Measurements from ENCODE around the gene RAB19. TPM values are rescaled to one million over a fixed set of nuclear protein-coding genes. Genes with fewer than 3 reads are reported as not detected.
"Not testable (repeated sequence)": the region's sequence is repeated elsewhere in the genome, so short reads cannot be mapped to it uniquely, and the experiment has no call there.

RAB19 gene
- total RNA-seq, 1 experiment from 2014 or later, result not detected

DNA sequence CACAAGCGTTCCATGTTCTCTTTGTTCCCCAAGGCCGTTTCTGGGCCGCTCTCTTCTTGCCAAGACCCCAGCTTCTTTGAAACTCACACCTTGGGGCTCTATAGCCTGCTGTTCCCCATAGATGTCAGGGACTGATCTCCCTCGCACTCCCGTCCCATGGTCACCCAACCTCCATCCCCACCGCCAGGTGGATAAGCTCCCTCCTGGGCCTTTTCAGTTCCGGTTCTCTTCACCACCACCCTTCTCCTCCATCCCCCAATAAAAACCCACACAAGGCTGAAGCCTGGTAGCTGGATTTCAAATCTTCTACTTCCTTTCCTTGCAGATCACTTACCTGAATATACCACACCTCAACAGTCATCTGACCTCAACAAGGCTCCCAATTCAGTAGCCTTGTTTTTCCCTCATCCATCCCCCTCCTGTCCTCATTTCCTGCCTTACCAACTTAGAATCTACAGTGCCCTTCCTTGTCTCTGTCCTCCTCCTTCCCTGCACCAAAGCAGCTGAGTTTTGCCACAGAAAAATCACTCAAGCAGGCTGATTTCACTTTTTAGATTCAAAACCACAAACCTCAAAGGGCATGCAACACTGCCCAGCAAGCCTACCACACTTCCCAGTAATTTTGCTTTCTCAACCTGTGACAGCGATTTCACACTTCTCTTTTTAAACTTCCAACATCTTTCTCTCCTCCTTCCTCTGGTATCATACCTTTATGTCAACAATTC is 13.2 kb upstream of the RAB19 start:
- no peaks in the 10 kb centered on the region for H3K9me3 ChIP-seq (replicated peaks)
- peak; percentile 11 to 39 for DNase-seq
- no peaks in the 10 kb centered on the region for H3K36me3 ChIP-seq
- H3K4me3 ChIP-seq, result no peak overlapping the region
- no peak overlapping the region for H3K27ac ChIP-seq
- H3K27me3 ChIP-seq, result no peaks in the 10 kb centered on the region
- H3K4me1 ChIP-seq, result peaks cover 3% of the 10 kb centered on the region; the same call in 1 of the 2 replicates

DNA sequence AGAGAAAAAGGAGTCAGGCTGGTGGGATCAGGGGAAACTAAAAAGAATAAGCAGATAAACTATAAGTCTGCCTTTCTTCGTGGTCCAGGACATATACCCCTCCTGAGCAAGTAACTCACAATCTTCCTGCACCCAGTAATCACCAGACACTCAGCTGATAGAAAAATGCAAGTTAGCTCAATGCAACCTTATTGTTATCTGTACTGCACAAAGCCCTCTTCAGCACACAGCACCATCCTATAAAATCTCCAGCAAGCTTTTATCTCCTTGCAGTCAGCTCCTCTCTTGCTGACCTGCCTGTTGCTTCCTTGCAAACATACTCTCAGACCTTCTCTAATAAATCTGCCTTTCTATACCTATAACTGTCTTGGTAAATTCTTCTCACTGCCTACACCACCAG is 12.2 kb upstream of the RAB19 start:
- no peak for DNase-seq
- H3K27ac ChIP-seq, result no peak overlapping the region
- no peak overlapping the region for H3K4me3 ChIP-seq
- H3K36me3 ChIP-seq, result no peaks in the 10 kb centered on the region
- no peaks in the 10 kb centered on the region for H3K27me3 ChIP-seq
- H3K4me1 ChIP-seq, result peaks cover 8% of the 10 kb centered on the region
- no peaks in the 10 kb centered on the region for H3K9me3 ChIP-seq (replicated peaks)

DNA sequence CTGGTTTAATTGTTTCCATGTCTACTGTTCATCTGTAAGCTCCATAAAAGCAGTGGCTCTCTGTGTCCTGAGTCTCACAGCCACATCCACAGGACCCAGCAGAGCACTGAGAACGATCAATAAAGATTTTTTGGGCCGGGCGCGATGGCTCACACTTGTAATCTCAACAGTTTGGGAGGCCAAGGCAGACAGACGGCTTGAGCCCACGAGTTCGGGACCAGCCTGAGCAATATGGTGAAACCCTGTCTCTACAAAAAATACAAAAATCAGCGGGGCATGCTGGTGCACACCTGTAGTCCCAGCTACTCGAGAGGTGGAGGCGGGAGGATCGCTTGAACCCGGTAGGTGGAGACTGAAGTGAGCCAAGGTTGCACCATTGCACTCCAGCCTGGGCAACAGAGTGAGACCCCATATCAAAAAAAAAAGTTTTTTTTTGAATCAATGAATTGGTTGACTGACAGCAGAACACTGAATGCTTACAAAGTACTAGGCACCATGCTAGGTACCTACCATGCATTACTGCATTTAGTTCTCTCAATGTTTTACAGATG is 10.0 kb upstream of the RAB19 start:
- no peak overlapping the region for H3K4me3 ChIP-seq
- peaks cover 9% of the 10 kb centered on the region for H3K4me1 ChIP-seq
- no peaks in the 10 kb centered on the region for H3K27me3 ChIP-seq
- H3K27ac ChIP-seq, result no peak overlapping the region
- no peak for DNase-seq
- no peaks in the 10 kb centered on the region for H3K9me3 ChIP-seq (replicated peaks)
- no peaks in the 10 kb centered on the region for H3K36me3 ChIP-seq

- DNase-seq, result peak; percentile 80 to 82
- Histone ChIP-seq H3K36me3 (no peaks in the 10 kb centered on the region), H3K27me3 (no peaks in the 10 kb centered on the region), H3K4me3 (peak within 1 kb of the TSS; percentile 94), H3K27ac (peak within 1 kb of the TSS; percentile 43), H3K9me3 (replicated peaks) (no peaks in the 10 kb centered on the region), H3K4me1 (peaks cover 8% of the 10 kb centered on the region)
Observed at GRCh38 chr7:140397784-140398750, 5.8 kb upstream of the RAB19 start, which contains the start of gene SLC37A3. SLC37A3 (minus strand) TSS chr7:140398530; CDS start chr7:140382526, 16,004 bp downstream.

DNA sequence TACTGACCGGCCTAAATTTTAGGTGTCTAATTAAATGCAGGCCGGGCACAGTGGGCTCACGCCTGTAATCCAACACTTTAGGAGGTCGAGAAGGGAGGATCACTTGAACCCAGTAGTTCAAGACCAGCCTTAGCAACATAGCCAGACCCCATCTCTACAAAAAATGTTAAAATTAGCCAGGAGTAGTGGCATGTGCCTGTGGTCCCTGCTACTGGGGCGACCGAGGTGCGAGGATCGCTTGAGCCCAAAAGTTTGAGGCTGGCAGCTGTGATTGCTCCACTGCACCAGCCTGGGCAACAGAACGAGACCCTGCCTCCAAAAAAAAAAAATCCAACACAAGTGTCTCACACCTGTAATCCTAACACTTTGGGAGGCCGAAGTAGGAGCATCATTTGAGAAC is 5.0 kb upstream of the RAB19 start:
- DNase-seq, result no peak
- Histone ChIP-seq H3K4me1 (peaks cover 8% of the 10 kb centered on the region), H3K27ac (no peak overlapping the region), H3K9me3 (replicated peaks) (no peaks in the 10 kb centered on the region), H3K27me3 (no peaks in the 10 kb centered on the region; the same call in 1 of the 2 replicates), H3K36me3 (no peaks in the 10 kb centered on the region), H3K4me3 (0 out of 2 replicates have a peak overlapping the region, but pooled peaks have one; percentile 94)

DNA sequence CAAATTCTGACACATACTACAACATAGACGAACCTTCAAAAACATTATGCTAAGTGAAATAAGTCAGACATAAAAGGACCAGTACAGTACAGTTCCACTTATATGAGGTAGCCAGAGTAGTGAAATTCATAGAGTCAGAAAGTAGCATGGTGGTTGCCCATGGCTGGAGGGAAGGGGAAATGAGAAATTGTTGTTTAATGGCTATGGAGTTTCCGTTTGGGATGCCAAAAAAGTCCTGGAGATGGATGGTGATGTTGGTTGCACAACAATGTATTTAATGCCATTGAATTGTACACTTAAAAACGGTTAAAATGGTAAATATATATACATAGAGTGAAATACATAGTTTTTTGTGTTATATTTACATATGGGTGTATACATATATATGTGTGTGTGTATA is 3.5 kb upstream of the RAB19 start:
- no peak for DNase-seq
- no peaks in the 10 kb centered on the region for H3K36me3 ChIP-seq
- H3K4me3 ChIP-seq, result no peak overlapping the region
- peaks cover 8% of the 10 kb centered on the region for H3K4me1 ChIP-seq
- H3K27ac ChIP-seq, result no peak overlapping the region
- H3K9me3 ChIP-seq (replicated peaks), result no peaks in the 10 kb centered on the region
- H3K27me3 ChIP-seq, result no peaks in the 10 kb centered on the region; the same call in 1 of the 2 replicates

- DNase-seq, result no peak
- H3K27me3 ChIP-seq, result no peaks in the 10 kb centered on the region; the same call in 1 of the 2 replicates
- no peaks in the 10 kb centered on the region for H3K9me3 ChIP-seq (replicated peaks)
- H3K27ac ChIP-seq, result no peak overlapping the region
- no peak overlapping the region for H3K4me3 ChIP-seq
- H3K4me1 ChIP-seq, result 0 out of 2 replicates have a peak, but pooled peaks cover 2% of the 10 kb centered on the region
- no peaks in the 10 kb centered on the region for H3K36me3 ChIP-seq
Observed at GRCh38 chr7:140402178-140402835, 1.6 kb upstream of the RAB19 start.

DNA sequence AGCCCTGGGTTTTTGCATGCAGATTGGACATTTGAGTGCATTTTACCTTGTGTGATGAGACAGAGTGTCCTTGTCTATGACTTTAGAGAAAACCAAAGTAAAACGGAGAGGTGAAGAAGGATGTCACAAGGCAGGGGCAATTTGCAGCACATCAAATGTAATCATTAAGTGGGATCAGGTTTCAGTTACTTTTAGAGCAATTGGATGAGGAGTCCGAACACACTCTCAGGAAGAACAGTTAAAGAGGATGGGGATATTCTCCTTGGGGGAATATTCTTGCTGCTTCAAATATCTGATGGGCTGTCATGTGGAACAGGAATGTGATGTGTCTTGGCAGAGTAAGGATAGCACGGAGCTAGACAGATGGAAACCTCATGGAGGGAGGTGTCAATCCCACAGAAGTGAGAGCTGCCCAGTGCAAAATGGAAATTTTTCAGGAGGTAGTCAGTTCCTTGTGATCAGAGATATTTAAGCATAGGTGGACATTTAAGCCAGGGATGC is 757 bp downstream of the RAB19 start:
- no peaks in the 10 kb centered on the region for H3K36me3 ChIP-seq
- no peaks in the 10 kb centered on the region for H3K9me3 ChIP-seq (replicated peaks)
- DNase-seq, result no peak
- no peaks in the 10 kb centered on the region; the same call in 1 of the 2 replicates for H3K27me3 ChIP-seq
- no peak overlapping the region for H3K27ac ChIP-seq
- H3K4me3 ChIP-seq, result no peak overlapping the region
- H3K4me1 ChIP-seq, result 0 out of 2 replicates have a peak, but pooled peaks cover 2% of the 10 kb centered on the region

DNA sequence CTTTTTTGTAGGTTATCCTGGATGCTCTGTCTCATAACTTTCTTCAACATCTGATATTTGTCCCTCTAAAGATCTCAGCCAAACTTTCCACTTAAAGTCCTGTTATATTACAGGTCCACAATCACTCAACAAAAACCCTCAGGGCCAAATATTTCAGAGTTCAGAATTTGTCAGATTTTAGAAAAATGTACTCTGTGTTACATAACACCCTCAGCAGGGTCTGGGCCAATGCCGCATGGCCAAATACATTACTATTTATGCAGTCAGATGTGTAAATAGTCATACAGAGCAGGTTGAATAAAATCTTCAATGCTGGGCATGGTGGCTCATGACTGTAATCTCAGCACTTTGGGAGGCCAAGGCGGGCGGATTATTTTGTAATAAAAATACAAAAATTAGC is 11.5 kb downstream of the RAB19 start:
- Histone ChIP-seq H3K4me3 (no peak overlapping the region), H3K9me3 (replicated peaks) (no peaks in the 10 kb centered on the region)

DNA sequence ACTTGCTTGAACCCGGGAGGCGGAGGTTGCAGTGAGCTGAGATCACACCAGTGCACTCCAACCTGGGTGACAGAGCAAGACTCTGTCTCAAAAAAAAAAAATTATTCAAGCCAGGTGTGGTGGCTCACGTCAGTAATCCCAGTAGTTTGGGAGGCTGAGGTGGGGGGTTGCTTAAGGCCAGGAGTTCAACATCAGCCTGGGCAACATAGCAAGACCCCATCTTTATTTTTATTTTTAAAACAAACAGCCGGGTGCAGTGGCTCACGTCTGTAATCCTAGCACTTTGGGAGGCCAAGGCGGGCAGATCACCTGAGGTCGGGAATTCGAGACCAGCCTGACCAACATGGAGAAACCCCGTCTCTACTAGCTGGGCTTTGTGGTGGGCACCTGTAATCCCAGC is 12.0 kb downstream of the RAB19 start:
- not testable (repeated sequence) for H3K27me3 ChIP-seq; H3K9me3 ChIP-seq (replicated peaks); H3K36me3 ChIP-seq; H3K4me1 ChIP-seq; DNase-seq; H3K4me3 ChIP-seq; H3K27ac ChIP-seq

More for the DNA sequence above, 11.5 kb downstream of the RAB19 start:
- Histone ChIP-seq H3K36me3 (no peaks in the 10 kb centered on the region), H3K27ac (no peak overlapping the region), H3K4me1 (peaks cover 9% of the 10 kb centered on the region; the same call in 1 of the 2 replicates), H3K27me3 (no peaks in the 10 kb centered on the region)
- DNase-seq, result no peak

DNA sequence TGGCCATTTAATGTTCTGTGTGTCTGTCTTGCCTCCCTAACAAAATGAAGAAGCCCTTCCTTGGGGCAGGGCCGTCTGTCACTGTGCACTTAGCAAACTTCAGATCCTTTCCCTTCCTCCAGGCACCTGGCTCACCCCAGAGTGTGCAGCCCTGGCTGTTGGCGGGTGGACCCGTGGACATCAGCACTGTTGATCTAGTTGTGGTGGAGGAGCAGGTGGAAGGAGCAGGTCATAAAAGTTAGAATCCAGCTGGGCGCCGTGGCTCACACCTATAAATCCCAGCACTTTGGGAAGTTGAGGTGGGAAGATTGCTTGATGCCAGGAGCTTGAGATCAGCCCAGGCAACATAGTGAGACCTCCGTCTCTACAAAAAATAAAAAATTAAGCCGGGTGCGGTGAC is 12.7 kb downstream of the RAB19 start:
- Histone ChIP-seq H3K27ac (no peak overlapping the region), H3K27me3 (no peaks in the 10 kb centered on the region), H3K36me3 (no peaks in the 10 kb centered on the region)

DNA sequence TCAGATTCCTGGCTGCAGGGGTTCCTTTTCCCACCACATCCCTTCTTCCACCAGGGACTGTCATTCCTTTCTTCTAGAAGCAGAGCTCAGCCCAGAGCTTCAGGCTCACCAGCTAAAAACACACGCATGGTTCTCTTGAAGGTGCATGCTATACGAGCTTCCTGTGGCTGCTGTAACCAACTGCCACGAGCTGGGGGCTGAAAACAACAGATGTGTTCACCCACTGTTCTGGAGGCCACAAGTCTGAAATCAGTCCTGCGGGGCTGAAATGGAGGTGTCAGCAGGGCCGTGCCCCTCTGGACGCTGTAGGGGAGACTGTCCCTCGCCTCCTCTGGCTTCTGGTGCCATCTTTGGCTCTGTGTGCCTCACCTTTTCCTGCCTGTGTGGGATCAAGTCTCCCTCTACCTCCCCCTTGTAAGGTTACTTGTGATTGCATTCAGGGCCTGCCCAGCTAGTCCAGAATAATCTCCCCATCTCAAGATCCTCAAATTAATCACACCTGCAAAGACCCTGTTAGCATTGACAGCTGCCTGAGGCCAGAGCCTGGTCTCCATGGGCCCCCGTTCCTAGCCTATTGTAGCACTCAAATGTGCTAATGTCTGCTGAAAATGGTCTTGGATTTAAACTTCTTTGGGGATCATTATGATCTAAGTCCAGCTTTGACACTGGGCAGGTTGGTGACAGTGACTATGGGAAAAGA is 13.7 kb downstream of the RAB19 start:
- Histone ChIP-seq H3K9me3 (replicated peaks) (no peaks in the 10 kb centered on the region), H3K27me3 (no peaks in the 10 kb centered on the region), H3K4me3 (no peak overlapping the region), H3K4me1 (peaks cover 9% of the 10 kb centered on the region; the same call in 1 of the 2 replicates), H3K27ac (no peak overlapping the region), H3K36me3 (no peaks in the 10 kb centered on the region)
- DNase-seq, result no peak

More for the DNA sequence above, 12.7 kb downstream of the RAB19 start:
- H3K9me3 ChIP-seq (replicated peaks), result no peaks in the 10 kb centered on the region
- no peak for DNase-seq
- no peak overlapping the region for H3K4me3 ChIP-seq
- H3K4me1 ChIP-seq, result peaks cover 9% of the 10 kb centered on the region; the same call in 1 of the 2 replicates

DNA sequence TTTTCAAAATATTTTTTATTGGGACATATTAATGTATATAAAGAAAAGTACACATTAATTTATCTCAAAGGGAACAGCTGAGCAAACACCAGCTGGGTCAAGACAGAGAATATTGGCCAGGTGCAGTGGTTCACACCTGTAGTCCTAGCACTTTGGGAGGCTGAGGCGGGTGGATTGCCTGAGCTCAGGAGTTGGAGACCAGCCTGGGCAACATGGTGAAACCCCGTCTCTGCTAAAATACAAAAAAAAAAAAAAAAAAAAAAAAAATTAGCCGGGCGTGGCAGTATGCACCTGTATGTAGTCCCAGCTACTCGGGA is 14.3 kb downstream of the RAB19 start:
- DNase-seq; H3K36me3 ChIP-seq; H3K27me3 ChIP-seq; H3K4me1 ChIP-seq; H3K4me3 ChIP-seq; H3K27ac ChIP-seq; H3K9me3 ChIP-seq (replicated peaks): not testable (repeated sequence)

- no peak for DNase-seq
- Histone ChIP-seq H3K9me3 (replicated peaks) (no peaks in the 10 kb centered on the region), H3K27me3 (no peaks in the 10 kb centered on the region), H3K4me1 (peaks cover 9% of the 10 kb centered on the region; the same call in 1 of the 2 replicates), H3K4me3 (no peak overlapping the region), H3K27ac (no peak overlapping the region), H3K36me3 (no peaks in the 10 kb centered on the region)
Observed at GRCh38 chr7:140418653-140419052, 14.8 kb downstream of the RAB19 start.
